Kidney glomerular epithelial cell (primary cell): ENCODE data around the gene SRGAP3.
A peak's percentile ranks its signal among the peaks of the same experiment; 100 is the strongest.
"Not testable (repeated sequence)": the region's sequence is repeated elsewhere in the genome, so short reads cannot be mapped to it uniquely, and the experiment has no call there.

Experiments used
- DNase-seq: peaks from one replicate; lab custom pipeline; 2025; lab: John Stamatoyannopoulos, UW

SRGAP3 gene

DNA sequence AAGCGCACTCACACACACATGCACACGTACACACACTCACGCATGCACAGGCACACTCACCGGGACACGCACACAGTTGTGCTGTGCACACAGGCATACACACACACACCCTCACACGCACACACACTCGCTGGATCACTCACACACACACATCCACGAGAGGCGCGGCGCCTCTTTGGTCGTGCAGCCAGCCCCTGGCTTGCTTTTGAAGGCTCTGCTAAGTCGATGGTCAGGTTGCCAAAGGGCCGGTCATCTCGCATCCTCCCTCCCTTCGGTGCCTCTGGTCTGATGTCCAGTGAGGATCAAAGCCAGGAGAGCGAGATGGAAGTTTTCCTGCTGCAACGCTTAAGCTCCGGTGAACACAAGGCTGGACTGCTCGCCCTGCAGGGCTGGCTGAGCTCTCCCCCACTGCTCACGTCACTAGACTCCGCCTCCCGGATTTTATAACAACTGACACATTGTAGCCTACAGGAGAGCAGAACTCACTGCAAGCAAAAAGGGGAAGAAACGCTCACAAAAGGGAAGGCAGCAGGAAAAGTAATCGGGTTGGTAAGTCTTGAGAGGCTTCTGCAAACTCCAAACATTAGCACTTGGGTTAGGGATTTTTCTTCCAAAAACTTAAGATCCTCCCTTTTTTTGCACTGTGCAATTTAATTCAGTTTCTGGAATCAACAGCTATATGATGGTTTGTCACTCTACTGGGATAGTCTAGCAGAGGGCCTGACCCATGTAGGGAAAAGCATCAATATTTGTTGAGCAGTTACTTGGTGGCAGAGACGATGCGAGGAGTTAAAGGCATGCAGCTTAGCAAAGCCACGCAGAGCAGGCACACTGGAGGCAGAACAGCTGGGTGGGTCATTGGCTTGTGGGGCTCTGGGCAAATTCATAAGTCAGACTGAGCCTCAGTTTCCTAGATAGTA lies at the start of gene SRGAP3:
SRGAP3 (minus strand) TSS at position 374 of the 920 bp plus-strand sequence. CDS start 695 bp downstream, outside the sequence.
- peak; percentile 95 for DNase-seq

DNA sequence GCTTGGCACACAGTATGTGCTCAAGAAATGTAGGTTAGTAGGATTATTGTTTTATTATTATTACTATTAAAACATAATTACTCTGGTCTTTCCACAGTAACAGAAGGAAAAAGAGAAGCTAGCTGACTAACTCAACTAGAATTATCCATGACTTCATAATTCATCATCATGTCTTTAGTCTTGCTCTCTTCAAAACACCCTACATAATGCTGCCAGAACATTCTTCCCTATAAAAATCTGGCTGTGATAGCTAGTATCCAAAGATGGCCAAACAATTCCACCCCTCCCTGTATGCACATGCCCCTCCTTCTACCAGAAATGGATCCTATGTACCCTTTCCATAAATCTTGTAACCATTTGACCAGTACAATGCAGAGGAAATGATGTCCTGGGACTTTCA lies 48.8 kb upstream of the SRGAP3 start:
- no peak for DNase-seq

DNA sequence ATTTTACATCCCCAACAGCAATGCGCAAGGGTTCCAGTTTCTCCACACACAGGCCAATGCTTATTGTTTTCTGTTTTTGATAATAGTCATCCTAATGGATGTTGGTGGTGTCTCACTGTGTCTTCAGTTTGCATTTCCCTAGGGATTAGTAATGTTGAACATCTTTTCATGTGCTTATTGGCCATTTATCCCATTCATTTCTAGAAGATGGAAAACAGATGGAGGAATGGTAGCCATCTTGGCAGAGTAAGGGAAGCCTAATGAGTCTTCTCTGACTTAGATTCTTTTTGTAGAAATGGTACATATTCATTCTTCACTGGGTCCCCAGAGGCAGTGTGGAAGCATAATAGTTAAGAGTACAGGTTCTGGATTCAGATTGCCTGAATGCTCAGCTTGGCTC lies 46.8 kb upstream of the SRGAP3 start:
- DNase-seq: no peak

DNA sequence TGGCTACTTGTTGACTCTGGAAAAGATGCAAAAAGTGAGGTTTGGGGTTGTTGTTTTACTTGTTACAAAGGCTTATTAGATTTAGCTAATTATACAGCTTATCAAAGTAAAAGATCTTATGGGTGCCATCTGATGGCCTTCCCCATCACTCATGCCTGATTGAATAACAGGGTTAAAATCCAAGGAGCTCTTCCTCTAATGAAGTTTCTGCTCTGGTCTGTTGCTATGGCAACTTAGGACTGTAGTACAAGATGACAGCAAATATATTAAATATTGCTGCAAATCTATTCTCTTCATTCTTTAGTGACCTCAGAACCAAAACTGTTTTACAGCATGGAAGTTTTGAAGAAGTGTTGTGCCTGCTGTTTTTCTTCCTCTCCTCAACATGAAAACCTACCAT lies 45.6 kb upstream of the SRGAP3 start:
- DNase-seq: no peak

DNA sequence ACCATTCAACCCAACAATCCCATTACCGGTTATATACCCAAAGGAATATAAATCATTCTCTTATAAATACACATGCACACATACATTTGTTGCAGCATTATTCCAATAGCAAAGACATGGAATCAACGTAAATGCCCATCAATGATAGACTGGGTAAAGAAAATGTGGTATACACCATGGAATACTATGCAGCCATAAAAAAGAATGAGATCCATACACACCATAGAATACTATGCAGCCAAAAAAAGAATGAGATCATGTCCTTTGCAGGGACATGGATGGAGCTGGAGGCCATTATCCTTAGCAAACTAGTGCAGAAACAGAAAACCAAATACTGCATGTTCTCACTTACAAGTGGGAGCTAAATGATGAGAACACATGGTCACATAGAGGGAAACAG lies 44.5 kb upstream of the SRGAP3 start:
- DNase-seq: not testable (repeated sequence)

DNA sequence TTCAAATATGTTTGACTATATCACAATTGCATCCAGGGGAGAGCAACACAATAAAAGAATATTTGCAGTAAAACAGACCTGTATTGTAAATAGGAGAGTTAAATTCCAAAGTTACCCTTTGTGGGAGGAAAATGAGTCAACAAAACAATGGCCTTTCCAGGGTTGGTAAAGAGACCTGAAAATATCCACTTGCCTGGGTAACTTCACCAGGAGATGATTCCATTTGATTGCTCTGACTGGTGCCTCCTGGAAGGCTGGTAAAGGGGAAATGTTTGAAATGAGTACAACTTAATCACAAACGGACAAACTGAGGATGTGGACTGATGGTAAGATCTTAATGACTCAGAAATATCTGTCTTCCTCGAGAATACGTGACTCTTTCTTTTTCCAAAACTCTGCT lies 43.6 kb upstream of the SRGAP3 start:
- no peak for DNase-seq

DNA sequence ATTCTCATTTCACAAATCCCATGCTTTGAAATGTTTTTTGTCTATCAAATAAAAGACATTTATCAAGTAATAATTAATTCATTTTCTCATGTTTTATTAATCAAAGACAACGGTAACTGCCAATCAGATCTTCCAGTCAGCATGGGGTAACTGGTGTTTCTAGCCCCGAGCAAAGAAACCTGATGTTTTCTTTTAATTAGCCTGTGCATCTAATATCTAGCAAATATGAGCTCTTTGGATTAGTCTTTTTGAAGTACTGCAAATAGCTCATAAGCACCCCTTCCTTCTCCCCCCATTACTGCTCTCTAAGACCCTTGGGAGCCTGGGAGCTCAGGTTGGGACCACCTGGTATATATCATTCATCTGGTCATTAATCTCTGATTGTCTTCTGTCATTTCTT lies 43.1 kb upstream of the SRGAP3 start:
- no peak for DNase-seq

DNA sequence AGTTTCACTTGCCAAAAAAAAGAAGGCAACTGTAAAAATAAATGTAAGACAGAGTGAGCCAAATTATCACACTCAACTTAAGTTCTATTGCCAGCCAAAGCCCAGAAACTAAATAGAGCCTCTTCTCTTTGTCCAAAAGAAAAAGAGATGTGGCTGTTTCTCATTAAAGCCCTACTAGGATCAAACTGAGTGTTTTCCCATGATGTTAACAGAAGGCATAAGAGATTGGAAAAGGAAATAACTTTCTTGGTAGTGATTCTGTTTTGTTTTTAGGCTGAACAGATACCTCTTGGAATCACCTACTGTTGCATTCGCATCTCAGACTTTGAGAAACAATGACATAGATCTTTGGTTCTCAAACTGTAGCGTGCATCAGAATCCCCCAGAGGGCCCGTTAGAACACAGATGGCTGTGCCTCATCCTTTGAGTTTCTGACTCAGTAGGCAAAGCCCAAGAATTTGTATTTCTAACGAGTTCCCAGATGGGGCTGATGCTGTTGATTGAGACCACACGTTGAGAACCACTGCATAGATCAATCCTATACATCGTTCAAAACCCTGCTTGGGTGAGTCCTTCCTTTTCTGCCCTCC lies 42.5 kb upstream of the SRGAP3 start:
- no peak for DNase-seq

DNA sequence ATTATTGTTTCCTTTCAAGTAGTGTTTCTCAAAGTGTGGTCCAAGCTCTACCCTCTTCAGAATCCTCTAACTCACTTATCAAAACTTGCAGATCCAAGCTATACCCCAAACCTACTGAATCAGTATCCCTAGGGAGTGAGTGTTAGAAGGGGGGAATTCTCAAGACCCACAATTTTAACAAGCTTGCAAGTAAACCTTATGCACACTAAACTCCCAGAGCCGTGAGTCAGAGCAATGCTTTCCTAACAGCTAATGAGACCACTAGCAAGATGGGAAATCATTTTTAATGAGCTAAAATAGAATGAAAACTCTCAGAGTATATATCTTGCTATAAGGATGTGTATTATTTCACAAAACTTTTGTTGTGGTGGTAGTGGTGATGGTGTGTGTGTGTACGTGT lies 41.1 kb upstream of the SRGAP3 start:
- no peak for DNase-seq

DNA sequence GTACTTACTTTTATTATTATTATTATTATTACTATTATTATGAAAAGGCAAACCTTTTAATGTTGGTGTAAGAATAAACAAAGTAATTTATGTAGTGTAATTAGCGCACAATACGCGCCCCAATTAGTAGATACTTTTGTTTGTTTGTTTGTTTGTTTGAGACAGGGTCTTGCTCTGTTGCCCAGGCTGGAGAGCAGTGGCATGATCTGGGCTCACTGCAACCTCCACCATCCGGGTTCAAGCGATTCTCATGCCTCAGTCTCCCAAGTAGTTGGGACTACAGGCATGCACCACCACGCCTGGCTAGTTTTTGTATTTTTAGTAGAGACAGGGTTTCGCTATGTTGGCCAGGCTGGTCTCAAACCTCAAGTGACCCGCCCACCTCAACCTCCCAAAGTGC lies 32.1 kb upstream of the SRGAP3 start:
- not testable (repeated sequence) for DNase-seq

DNA sequence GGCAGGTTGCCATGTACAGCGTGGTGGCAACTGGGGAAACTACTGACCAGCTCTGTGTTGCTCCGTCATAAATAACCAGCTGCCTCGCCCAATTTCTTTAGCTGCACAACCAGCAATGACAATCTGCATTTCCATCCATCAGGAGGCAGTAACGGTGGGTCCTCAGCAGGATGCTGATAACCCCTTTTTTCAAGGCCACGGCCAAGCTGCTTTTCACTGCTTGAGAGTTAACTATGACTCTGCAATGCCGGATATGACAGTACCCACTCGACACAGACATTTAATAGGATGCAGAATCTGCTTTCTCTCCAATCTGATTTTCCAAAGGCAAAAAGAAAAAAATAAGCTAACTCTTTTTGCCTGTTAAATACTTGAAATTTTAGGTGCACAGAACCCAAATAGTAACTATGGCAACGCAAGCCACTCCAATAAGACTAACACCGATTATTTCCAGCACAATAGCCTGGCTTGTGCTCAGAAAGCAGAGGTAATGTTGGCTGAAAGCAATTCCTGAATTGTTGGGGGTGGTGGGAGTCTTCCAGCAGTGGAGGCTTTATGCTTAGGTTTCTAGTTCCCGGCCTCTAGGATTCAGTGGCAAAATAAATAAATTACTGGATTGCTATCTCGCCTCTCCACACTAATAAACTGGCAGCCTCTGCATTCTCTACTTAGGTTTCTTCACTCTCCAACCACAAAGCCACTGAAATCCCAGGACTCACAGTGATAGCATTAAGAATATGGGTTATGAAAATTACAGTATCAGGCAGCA lies 31.2 kb upstream of the SRGAP3 start:
- DNase-seq: no peak

DNA sequence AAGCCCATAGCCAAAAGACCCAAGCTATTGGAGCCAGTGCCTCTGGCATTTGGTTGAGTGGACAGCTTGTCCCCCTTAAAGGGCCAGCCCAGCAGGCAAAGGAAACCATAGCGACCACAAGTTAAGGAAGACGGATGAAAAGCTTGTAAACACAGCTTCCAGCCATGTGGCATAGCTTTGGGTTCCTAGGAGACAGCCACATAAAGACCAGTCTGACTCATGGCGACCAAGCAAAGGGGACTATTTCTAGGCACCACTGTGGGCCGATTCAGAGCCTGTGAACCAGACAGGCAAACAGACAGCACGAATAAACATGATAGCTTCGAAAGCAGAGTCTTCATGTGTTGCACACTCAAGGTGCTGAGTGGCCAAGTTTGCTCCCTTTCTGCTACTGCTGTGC lies 30.5 kb upstream of the SRGAP3 start:
- DNase-seq: no peak

DNA sequence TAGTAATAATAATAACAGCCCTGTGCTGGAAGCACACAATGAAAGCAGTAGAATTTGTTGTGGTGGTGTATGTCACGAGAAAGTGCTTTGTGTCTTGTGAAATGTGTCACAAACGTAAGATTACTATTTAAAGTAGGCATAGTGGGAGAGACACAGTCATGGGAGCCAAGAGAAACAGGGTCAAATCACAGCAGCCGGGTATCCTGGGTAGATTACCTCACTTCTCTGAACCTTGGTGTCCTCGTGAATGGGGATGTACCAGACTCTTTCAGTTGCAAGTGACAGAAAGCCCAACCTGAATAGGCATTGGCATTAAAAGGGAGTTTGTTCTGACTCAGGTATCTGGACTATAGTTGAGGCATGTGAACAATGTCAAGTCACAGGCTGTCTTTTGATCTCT lies 29.1 kb upstream of the SRGAP3 start:
- DNase-seq: no peak

DNA sequence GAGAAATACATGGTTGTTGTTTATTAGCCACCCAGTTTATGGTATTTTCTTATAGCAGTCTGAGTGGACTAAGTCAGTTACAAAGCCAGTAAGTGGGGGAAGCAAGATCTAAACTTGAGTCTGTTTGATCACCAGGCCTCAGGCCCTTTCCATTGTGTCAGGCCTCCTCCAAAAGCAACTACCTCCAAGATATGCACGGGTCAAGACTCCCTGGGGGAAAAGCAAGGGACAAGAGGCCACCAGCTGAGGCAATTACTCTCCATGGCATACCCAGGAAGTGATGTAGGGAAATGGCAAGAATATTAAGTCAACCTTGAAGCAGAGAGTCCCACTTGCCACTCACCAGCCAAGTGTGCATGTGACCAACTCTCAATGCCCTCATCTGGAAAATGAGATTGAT lies 28.6 kb upstream of the SRGAP3 start:
- no peak for DNase-seq

DNA sequence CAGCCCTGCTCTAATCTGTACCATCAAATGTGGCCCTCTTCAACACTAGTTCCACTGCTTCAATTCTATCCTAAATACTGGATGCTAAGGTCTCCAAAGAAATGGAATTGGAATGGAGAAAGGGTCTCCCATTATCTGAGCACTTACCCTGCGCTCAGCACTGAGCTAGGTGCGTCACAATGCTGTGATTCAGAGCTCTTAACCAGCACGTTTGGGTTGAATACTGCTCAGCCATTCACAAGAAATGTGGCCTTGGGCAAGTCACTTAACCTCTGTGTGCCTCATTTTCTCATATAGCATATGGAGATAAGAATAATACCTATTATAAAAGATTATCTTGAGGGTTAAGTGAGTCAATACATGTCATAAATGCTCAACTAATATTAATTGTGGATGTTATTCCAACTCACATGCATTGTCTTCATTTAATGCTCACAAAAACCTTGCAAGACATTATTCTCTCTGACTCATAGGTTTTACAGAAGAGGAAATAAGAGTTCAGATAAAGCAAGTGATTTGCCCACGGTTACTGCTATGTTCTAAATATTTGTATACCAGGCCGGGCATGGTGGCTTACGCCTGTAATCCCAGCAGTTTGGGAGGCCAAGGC lies 27.4 kb upstream of the SRGAP3 start:
- no peak for DNase-seq

DNA sequence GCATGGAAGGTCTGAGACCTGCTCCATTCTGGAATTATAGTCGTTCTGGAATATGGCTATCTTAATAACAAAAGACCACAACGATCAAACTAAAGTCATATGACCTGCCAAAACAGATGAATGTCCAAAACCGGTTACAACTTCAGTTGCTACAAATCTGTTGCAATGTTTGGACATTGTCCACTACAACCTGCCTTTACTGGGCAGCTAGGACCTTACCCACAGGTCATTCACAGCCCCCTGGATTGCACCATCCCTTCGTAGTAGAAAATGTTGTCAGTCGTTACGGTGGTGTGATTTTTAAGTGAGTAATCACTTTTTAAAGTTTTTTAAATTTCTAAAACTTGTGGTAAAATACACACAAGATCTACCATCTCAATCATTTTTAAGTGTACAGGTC lies 22.5 kb upstream of the SRGAP3 start:
- DNase-seq: no peak

DNA sequence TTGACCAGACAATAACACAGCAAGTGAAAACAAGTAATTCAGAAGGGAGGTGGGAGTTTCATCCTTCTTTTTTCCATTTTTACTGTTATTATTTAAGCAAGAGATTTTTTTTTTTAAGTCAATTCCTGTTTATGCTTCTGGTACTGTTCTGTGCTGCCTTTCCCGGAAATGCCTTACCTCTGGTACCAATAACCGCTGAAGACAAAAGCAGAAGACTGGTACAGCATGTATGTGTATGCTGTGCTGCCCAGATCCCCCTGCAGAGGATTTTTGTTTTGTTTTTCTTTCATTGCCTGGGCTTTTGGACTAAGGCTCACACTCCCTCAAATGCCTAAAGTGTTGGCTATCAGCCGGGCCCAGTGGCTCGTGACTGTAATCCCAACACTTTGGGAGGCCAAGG lies 21.3 kb upstream of the SRGAP3 start:
- DNase-seq: no peak

DNA sequence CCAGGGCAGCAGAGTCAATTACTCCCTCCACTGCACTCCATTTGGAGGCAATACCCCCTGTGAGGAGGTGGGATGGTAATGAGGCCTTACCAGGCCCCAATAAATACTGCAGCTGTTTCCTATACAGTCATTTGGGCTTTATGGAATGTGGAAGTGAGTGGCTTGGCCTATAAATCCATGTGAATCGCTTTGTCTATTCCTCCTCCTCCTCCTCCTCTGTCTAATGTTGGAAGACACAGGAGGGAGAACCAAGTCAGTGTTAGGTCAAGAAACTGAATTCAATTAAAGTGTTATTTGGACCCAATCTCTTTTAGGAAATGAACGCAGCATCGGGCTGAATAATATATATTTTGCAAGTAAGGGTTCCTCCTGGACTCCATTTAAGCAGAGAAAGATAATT lies 17.3 kb upstream of the SRGAP3 start:
- DNase-seq: no peak

DNA sequence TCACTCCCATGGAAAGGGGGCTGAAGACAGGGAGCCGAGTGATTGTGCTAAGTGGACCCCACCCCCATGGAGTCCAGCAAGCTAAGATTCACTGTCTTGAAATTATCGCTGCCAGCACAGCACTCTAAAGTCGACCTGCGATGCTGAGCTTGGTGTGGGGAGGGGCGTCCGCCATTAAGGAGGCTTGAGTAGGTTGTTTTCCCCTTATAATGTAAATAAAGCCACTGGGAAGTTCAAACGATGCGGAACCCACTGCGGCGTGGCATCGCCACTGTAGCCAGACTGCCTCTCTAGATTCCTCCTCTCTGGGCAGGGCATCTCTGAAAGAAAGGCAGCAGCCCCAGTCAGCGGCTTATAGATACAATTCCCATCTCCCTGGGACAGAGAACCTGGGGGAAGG lies 10.9 kb upstream of the SRGAP3 start:
- no peak for DNase-seq

DNA sequence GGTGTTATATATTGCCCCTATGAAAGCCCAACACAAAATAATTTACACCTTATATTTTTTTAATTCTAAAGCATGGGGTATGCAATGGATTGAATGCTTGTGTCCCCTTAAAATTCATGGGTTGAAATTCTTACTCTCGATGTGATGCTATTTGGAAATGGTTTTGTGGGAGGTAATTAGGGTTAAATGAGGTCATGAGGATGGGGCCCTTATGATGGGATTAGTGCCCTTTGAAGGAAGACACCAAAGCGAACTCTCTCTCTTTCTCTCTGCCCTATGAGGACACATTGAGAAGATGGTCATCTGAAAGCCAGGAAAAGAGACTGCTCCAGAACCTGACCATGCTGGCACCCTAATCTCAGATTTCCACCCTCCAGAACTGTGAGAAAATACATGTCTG lies 7.6 kb upstream of the SRGAP3 start:
- DNase-seq: no peak

DNA sequence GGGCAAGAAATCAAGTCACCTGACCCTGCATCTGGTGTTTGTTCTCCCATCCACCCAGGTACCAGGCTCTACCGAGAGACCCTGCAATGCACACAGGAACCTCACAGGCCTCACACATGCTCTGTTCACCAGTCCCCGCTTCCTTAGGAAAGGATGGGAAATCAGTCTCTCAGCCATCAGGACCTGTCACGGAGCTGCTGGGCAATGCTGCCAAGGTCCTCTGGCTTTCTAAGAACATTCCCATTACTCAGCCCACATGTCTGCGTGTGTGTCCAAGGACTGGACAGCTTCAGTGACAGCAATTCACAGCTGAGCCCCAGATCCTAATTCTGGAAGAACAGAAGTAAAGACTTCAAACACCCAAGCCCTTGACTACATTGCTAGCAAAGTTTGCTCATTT lies 6.5 kb upstream of the SRGAP3 start:
- no peak for DNase-seq

DNA sequence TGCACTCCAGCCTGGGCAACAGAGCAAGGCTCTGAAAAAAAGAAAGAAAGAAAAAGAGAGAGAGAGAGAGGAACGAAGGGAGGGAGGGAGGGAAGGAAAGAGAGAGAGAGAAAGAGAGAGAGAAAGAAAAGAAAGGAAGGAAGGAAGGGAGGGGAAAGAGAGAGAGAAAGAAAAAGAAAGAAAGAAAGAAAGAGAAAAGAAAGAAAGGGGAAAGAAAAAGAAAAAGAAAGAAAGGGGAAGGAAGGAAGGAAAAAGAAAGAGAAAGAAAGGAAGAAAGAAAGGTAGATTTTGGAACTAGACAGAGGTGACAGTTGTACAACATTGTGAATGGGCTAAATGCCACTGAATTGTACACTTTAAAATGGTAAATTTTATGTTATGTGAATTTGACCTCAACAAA lies 5.3 kb upstream of the SRGAP3 start:
- no peak for DNase-seq

DNA sequence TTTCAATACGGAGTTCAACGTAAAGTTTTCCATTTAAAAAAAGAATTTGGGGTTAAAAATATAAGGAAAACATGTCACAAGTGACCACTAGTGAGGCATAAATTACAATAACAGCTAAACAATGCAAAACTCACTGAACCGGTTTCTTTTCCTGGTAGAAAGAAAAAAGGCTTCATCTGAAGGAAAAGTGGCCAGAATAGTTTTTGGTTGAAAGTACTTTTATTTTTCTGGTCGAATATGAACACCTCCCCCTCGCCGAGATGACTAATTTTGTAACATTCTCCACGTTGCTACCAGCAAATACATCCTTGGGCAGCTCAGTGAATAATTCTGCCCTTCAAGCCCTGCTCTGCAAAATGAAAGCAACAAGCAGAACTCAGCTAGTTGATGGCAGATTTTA lies 3.9 kb upstream of the SRGAP3 start:
- DNase-seq: peak; percentile 41
